NCI-H2171 treated with DMSO at 0.1 percent for 48 hours (cell line): ENCODE results near the gene SLC35G1.

Experiments
- DNase-seq: peaks from one replicate; lab custom pipeline; 2025; lab: John Stamatoyannopoulos, UW

Gene SLC35G1

DNA sequence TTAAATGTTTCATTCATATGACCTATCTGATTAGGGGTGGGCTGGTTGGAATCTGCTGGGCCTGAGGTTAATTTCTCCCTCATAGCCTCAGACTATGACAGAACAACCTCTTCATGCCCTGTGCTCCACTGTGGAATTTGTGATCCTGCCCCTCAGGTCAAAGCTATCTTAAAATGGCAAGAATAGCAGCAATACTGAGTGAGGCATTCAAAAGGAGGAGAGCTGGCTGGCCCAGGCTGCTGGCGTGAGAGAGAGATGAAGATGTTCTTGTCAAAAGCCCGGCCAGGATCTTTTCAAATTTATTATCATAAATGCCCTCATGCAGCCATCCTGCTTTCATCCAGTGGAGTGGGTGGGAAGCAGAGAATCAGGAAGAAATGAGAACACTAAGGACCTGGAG lies 58.1 kb downstream of the SLC35G1 start:
- DNase-seq = no peak
